Measurements from ENCODE around the gene TENM3. TPM values are rescaled to one million over a fixed set of nuclear protein-coding genes. Genes with fewer than 3 reads are reported as not detected.
"Not testable (repeated sequence)": the region's sequence is repeated elsewhere in the genome, so short reads cannot be mapped to it uniquely, and the experiment has no call there.

The TENM3 gene
- total RNA-seq, 2 experiments from 2014 or later = not detected

DNA sequence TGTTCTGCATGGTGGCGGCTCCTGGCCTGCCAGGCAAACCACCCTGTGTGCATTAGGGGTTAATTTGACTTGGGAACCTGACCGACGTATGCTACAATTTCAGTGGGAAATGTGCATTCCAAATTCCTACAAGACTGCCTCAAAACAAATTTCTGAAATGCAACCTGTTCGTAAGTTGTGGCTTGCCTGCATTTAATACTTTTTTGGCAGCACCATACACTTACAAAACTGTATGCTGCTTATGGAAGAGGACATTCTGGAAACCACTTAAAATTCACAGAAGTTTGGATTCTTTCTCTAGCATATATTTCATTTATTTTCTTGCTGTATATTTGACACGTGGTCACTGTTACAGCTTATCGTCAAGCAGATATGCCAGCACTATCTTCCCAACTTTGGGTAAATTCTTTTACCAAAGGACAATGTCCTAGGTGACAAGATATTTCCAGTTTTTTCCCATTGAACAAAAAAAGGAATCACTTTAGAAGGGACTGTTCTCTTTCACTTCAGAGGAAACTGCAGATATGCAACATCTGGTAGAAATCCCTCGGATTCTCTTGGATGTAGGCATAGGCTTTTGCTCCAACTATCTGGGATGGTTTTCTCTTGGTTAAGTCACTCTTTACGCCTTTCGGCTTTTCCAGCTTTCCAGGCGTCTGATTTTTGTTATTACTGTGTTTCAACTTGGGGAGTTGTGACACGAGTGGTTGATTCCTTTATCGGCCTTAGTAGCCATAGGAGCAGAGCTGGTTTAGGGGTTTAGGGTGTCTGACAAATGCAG lies 9.7 kb upstream of the TENM3 start:
- ChIA-PET CTCF (no interaction called here), POLR2A (no interaction called here)
- Mint-ChIP-seq H3K4me1 (ENCODE audit: low read depth) (no peaks in the 10 kb centered on the region), H3K9me3 (peaks cover 3% of the 10 kb centered on the region), H3K36me3 (no peaks in the 10 kb centered on the region), H3K27ac (no peak overlapping the region), H3K4me3 (no peak overlapping the region), H3K27me3 (no peaks in the 10 kb centered on the region)
- no peak for DNase-seq
- intact Hi-C loops (cut with micrococcal nuclease) = no loop called here

DNA sequence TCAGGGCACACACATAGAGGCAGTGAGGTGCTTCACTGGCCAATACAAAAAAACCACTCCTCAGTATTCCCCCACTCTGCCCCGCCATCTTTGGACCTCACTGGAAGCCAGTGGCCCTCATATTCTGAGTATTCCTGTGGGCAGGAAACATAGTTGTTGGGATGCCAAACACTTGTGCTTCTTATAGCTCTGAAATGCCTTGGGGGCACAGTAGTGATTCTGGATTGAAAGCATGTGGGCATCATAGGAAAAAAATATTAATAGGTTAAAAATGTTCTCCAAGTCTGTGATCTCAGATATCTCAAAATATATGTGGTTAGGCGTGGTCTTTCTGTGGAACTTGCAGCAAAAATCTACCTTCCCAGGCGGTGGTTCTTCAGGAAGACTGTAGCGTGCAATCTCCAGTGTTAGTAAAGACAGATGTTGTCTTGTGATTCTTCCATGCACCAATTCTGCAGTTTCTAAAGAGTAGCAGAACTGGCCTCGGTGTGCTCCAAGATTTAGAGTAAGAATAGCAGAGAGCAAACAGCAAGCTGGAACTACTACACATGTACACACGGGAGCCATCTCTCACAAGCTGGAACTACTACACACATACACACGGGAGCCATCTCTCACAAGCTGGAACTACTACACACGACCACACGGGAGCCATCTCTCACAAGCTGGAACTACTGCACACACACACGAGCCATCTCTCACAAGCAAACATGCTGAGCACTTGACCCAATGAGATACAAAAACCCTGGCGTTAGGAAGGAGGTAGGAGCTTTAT lies 8.0 kb upstream of the TENM3 start:
- Mint-ChIP-seq H3K36me3 (no peaks in the 10 kb centered on the region), H3K27ac (no peak overlapping the region), H3K4me1 (ENCODE audit: low read depth) (no peaks in the 10 kb centered on the region), H3K4me3 (no peak overlapping the region), H3K27me3 (no peaks in the 10 kb centered on the region), H3K9me3 (peaks cover 3% of the 10 kb centered on the region)
- intact Hi-C loops (cut with micrococcal nuclease) = no loop called here
- ChIA-PET CTCF (no interaction called here), POLR2A (no interaction called here)
- DNase-seq = no peak

DNA sequence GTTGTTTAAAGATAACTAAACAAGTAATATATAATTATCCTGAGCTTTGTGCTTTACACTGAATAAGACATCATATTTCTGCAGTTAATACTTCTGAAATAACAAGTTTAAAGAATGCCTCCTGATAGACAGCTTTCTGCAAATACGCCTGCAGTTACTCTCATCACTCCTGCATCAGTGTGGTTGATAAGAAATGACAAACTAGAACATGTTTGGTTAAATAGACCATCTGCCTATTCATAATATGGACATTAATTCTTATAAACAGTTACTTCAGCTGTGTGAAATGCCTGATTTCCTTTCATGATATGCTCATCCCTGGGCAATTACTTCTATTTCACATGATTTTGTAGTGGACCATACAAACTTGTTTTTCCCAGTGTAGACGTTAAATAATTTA lies 7.0 kb upstream of the TENM3 start:
- Mint-ChIP-seq H3K4me3 (no peak overlapping the region), H3K27ac (no peak overlapping the region), H3K4me1 (ENCODE audit: low read depth) (no peaks in the 10 kb centered on the region), H3K27me3 (no peaks in the 10 kb centered on the region), H3K36me3 (no peaks in the 10 kb centered on the region), H3K9me3 (peaks cover 3% of the 10 kb centered on the region)
- ChIA-PET CTCF (no interaction called here), POLR2A (no interaction called here)
- intact Hi-C loops (cut with micrococcal nuclease) = no loop called here
- no peak for DNase-seq

DNA sequence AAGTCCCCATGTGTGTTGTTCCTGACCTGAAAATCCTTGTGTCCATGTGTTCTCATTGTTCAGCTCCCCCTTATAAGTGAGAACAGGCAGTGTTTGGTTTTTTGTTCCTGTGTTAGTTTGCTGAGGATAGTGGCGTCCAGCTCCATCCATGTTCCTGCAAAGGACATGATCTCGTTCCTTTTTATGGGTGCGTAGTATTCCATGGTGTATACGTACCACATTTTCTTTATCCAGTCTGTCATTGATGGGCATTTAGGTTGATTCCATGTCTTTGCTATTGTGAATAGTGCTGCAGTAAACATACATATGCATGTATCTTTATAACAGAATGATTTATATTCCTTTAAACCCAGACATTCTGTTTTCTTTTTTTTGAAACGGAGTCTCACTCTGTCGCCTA lies 6.2 kb upstream of the TENM3 start:
- POLR2A ChIA-PET; CTCF ChIA-PET; intact Hi-C loops (cut with micrococcal nuclease); H3K27me3 Mint-ChIP-seq; H3K4me1 Mint-ChIP-seq (ENCODE audit: low read depth); DNase-seq; H3K27ac Mint-ChIP-seq; H3K9me3 Mint-ChIP-seq; H3K36me3 Mint-ChIP-seq; H3K4me3 Mint-ChIP-seq: not testable (repeated sequence)

DNA sequence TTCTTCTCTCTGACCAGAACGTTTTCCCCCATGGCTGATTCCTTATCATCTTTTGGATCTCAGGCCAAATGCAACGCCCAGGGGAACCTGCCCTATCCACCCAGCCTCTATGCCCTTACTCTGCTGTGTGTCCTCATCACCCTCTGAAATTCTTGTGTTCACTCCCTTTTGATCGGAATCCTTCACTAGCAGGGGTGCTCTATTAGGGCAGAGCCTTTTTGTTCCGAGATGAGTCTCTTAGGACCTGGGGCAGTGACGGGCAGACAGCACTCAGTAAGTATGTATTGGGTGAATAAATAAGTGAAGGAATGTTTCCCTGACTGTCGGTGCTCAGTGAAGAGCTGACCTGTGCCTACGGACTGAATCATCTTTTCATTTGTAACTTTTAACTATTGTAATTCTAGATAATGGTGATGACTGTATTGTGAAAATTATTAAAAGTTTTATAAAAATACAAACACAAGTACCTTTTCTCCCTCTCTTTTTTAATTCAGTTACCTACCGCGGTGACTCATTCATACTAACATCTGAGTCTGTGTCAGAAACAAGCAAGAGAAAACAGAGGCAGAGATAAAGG lies 4.8 kb upstream of the TENM3 start:
- ChIA-PET POLR2A (no interaction called here), CTCF (no interaction called here)
- no peak overlapping the region for H3K27ac Mint-ChIP-seq

DNA sequence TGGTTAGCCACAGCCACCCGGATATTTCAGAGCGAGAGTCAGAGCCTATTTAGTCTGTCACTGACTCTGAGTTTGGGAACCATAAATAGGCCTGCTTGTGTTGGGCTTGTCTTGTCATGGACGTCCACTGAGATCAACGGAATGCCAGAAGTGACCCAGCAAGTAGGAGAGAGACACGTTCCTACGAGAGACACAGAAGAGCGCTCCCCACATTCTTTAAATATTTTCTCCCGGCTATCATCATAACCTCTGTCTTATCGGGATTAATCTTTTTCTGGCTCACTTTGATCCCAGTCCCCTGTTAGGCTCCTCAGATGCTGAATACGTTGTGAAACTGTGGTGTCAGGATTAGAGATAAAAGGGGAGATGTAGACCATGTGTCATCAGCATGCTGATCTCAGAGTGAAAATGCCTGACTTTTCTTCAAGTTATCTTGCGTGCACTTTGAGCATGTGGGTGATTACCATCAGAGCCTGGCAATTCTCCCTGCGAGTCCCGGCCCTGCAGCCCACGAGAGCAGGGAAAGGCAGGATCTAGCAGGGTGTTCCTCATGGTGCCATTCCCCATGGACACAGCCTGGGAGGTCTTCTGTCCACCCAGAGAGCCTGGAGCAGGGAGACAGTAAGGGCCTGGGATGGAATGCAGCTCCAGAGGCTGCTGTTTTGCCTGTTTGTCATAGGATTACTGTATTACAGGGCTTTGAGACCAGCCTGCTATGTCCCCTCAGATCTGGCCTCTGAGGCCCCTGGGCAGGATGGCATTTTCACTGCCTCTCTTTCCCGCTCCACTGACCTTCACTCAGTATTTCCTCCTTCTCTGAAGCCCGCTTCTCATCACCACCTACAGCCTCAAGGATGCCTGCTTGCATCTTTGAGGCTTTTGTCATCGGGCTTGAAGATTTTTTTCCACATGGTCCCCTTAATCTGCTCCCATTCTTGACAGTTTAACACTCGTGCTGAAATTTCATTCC lies 2.8 kb upstream of the TENM3 start:
- CTCF ChIA-PET = no interaction called here
- Mint-ChIP-seq H3K36me3 (no peaks in the 10 kb centered on the region), H3K4me3 (no peak overlapping the region), H3K4me1 (ENCODE audit: low read depth) (no peaks in the 10 kb centered on the region), H3K9me3 (peaks cover 3% of the 10 kb centered on the region), H3K27ac (no peak overlapping the region), H3K27me3 (no peaks in the 10 kb centered on the region)
- intact Hi-C loops (cut with micrococcal nuclease) = no loop called here
- POLR2A ChIA-PET = no interaction called here
- DNase-seq = no peak

More for the DNA sequence above, 4.8 kb upstream of the TENM3 start:
- DNase-seq = no peak
- peaks cover 3% of the 10 kb centered on the region for H3K9me3 Mint-ChIP-seq
- no peaks in the 10 kb centered on the region for H3K4me1 Mint-ChIP-seq (ENCODE audit: low read depth)
- no peaks in the 10 kb centered on the region for H3K27me3 Mint-ChIP-seq
- no peaks in the 10 kb centered on the region for H3K36me3 Mint-ChIP-seq
- H3K4me3 Mint-ChIP-seq = no peak overlapping the region
- intact Hi-C loops (cut with micrococcal nuclease) = no loop called here

DNA sequence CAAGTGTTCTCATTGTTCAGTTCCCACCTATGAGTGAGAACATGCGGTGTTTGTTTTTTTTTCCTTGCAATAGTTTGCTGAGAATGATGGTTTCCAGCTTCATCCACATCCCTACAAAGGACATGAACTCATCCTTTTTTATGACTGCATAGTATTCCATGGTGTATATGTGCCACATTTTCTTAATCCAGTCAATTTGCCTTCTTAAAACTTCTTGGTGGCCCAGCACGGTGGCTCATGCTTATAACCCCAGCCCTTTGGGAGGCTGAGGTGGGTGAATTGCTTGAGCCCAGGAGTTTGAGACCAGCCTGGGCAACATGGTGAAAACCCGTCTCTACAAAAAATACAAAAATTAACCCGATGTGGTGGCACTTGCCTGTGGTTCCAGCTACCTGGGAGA lies 942 bp upstream of the TENM3 start:
- DNase-seq; intact Hi-C loops (cut with micrococcal nuclease); POLR2A ChIA-PET; CTCF ChIA-PET; H3K4me3 Mint-ChIP-seq; H3K27ac Mint-ChIP-seq; H3K27me3 Mint-ChIP-seq; H3K36me3 Mint-ChIP-seq; H3K9me3 Mint-ChIP-seq; H3K4me1 Mint-ChIP-seq (ENCODE audit: low read depth): not testable (repeated sequence)

DNA sequence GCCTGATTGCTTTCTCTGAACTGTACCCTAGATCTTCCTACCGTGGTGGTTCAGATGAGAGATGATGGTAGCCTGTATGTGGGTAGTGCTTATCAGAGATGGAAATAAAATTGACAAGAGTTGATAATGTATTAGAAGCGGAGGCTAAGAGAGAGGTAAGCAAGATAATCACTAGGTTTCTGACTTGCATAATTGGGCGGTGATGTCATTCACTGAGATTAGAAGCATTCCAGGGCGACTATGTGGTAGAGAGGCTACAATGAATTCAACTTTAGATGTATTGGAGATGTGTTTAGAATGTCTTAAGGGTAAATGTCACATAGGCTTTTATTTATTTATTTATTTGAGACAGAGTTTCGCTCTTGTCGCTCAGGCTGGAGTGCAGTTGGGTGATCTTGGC lies 415 bp upstream of the TENM3 start:
- DNase-seq = no peak
- Mint-ChIP-seq H3K36me3 (no peaks in the 10 kb centered on the region), H3K27me3 (no peaks in the 10 kb centered on the region), H3K4me1 (ENCODE audit: low read depth) (no peaks in the 10 kb centered on the region), H3K27ac (no peak overlapping the region), H3K9me3 (peaks cover 3% of the 10 kb centered on the region), H3K4me3 (no peak overlapping the region)
- intact Hi-C loops (cut with micrococcal nuclease) = no loop called here
- ChIA-PET CTCF (no interaction called here), POLR2A (no interaction called here)

DNA sequence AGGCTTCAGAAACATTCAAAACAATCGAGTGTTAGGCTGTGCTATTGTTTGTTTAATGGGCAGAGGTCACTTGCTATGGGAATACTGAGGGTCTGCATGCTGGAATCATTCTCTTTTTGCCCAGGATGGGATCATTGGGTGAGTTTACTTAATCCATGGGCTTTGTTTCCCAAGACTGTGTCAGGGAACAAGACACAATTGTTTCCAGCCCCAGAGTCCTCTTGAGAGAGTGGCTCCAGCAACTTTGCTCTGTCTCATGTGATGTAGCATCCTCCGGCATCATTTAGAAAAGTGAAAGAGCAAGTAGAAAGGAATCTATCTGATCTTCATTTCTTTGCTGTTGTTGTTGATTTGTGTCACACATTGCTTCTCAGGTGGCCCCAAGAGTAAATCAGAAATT lies 1.8 kb downstream of the TENM3 start:
- H3K4me3 Mint-ChIP-seq = no peak overlapping the region
- peaks cover 3% of the 10 kb centered on the region for H3K9me3 Mint-ChIP-seq
- H3K27me3 Mint-ChIP-seq = no peaks in the 10 kb centered on the region
- H3K4me1 Mint-ChIP-seq (ENCODE audit: low read depth) = no peaks in the 10 kb centered on the region
- H3K27ac Mint-ChIP-seq = no peak overlapping the region
- ChIA-PET CTCF (no interaction called here), POLR2A (no interaction called here)
- intact Hi-C loops (cut with micrococcal nuclease) = no loop called here
- DNase-seq = no peak
- no peaks in the 10 kb centered on the region for H3K36me3 Mint-ChIP-seq

DNA sequence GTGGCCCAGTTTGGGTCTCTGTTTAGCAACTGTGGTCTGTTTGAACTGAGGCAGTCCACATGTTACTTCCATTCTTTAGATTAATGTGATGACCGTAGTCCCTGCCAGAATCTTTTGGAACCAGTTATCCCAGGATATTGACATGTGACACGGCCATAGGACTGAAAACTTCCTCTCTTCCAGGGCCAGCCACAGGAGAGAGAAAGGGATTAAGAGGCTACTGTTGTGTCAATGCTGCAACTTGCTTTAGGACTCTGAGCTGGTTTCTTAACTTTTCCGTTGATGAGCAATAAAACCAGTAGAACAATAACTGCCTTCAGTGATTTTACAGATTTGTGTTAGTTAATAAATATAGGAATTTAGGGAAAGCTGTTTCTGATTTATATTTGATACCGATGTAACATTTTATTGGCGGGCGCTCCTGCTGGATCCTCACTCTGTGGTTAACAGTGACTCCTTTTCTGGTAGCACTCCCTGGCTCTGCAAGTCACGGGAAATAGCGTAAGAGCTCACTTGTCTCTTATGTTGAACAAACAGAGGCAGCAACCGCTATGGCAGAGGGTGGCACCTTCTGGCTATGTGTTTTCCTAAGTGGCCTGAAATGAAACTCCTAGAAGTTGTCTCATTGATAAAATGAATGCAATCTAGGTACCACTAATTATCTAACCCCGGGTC lies 2.5 kb downstream of the TENM3 start:
- DNase-seq = no peak
- CTCF ChIA-PET = no interaction called here
- intact Hi-C loops (cut with micrococcal nuclease) = no loop called here
- Mint-ChIP-seq H3K9me3 (peaks cover 5% of the 10 kb centered on the region), H3K36me3 (no peaks in the 10 kb centered on the region), H3K27me3 (no peaks in the 10 kb centered on the region), H3K27ac (no peak overlapping the region), H3K4me1 (ENCODE audit: low read depth) (no peaks in the 10 kb centered on the region), H3K4me3 (no peak overlapping the region)
- POLR2A ChIA-PET = no interaction called here

DNA sequence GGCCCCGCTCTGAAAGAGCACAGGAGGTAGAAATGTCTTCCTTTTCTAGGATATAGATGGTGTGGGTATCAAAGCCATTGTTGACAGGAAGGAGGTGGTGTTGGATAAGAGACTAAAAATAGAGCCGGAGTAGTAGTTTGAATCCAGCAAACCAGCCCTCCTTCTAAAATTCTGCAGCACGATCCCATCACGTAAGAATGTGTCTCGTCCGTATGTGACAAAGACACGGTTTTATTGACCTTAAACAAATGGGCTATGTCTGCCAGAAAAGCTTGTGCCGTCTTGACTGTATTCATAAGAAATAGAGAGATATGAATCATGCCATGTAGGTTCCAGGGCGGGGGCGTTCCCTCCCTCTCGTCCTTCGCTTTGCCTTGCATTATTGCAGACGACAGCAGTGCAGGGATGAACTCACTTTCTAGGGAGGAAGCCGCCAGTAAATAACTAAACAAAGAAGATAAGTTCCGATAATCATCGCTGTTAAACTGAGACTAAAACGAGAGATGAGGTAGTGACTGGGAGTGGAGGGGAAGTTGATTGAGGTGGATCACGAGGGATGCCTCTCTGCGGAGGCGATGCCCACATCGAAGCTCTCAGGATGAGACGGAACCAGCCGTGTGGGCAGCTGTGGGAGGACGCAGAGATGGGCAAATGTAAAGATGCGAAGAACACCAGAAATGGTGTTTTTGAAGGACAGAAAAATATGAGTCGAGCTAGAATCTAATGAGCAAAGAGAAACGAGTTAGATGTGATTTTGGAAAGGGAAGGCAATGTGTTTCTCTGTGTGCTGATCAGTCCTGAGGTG lies 3.4 kb downstream of the TENM3 start:
- intact Hi-C loops (cut with micrococcal nuclease) = no loop called here
- H3K9me3 Mint-ChIP-seq = peaks cover 5% of the 10 kb centered on the region
- DNase-seq = no peak
- H3K36me3 Mint-ChIP-seq = no peaks in the 10 kb centered on the region
- no peak overlapping the region for H3K4me3 Mint-ChIP-seq
- CTCF ChIA-PET = no interaction called here
- POLR2A ChIA-PET = no interaction called here
- no peaks in the 10 kb centered on the region for H3K27me3 Mint-ChIP-seq
- no peaks in the 10 kb centered on the region for H3K4me1 Mint-ChIP-seq (ENCODE audit: low read depth)
- no peak overlapping the region for H3K27ac Mint-ChIP-seq

Measured in activated CD4-positive, alpha-beta memory T cell treated with anti-CD3 and anti-CD28 coated beads for 36 hours (primary cell).